ENCODE measurements around the gene WBP2.

- TF ChIP-seq POLR2A (IDR thresholded peaks at IDR 0.05; ENCODE audit: control extremely low read depth in 1 of 2, low read depth in 2 of 2, low read length in 2 of 2) (no peak), BCL11A (IDR thresholded peaks at IDR 0.05; ENCODE audit: low read depth in 2 of 2, low read length in 2 of 2) (no peak), EGR1 (IDR thresholded peaks at IDR 0.05; ENCODE audit: borderline replicate concordance, low read depth, low read length) (no peak), POLR2AphosphoS5 (IDR thresholded peaks at IDR 0.05; ENCODE audit: low read depth, low read length) (no peak)
Measured at GRCh38 chr17:75891022-75891604, 36.0 kb upstream of the WBP2 start.
